Right lobe of liver (tissue), 6 donors: ENCODE measurements around the gene CCDC33. TPM values are rescaled to one million over a fixed set of nuclear protein-coding genes. Genes with fewer than 3 reads are reported as not detected.

Experiments
- ATAC-seq, 4 donors: fragments of 200-7000 bp; cut with Tn5 transposase; one replicate each; pipeline ENCODE4 v1.9.1; 2020; ENCODE audit warnings: mild to moderate bottlenecking in 4 of 4, moderate library complexity in 4 of 4
- DNase-seq, 3 donors: peaks; one replicate each; pipeline ENCODE4 v3.0.0-alpha.2; 2020
- H3K27ac ChIP-seq, 3 donors: fragments of 200-600 bp; one replicate each; pipeline ENCODE4 v1.8.0; 2022
- H3K27me3 ChIP-seq, 2 donors: fragments of 200-600 bp; one replicate each; pipeline ENCODE4 v1.8.0; 2022
- H3K36me3 ChIP-seq, 4 donors: fragments of 200-600 bp; sonication (generic) in 1 of 4; one replicate each; pipeline versions ENCODE4 v1.5.1 to v1.8.0; 2017 to 2022; ENCODE audit warnings: control low read depth in 1 of 4
- H3K4me1 ChIP-seq, 4 donors: fragments of 200-600 bp; sonication (generic) in 1 of 4; one replicate each; pipeline versions ENCODE4 v1.5.1 to v1.8.0; 2017 to 2022; ENCODE audit warnings: control low read depth in 1 of 4
- H3K4me3 ChIP-seq, 3 donors: fragments of 200-600 bp; one replicate each; pipeline ENCODE4 v1.8.0; 2022
- H3K9me3 ChIP-seq, 4 donors: fragments of 200-600 bp; sonication (generic) in 1 of 4; one replicate each; pipeline versions ENCODE4 v1.5.1 to v1.8.0; 2017 to 2022; ENCODE audit warnings: control low read depth in 1 of 4
- CTCF ChIP-seq, 4 donors: fragments of 200-600 bp in 3 of 4; fragments of 450-650 bp in 1 of 4; IDR thresholded peaks; one replicate each; pipeline versions ENCODE4 v1.5.1 to v1.8.0; 2016 to 2022; ENCODE audit warnings: antibody characterized with exemption in 4 of 4, mild to moderate bottlenecking in 2 of 4
- POLR2A ChIP-seq: fragments of 450-650 bp; IDR thresholded peaks from one replicate; pipeline ENCODE4 v1.6.1; 2017; ENCODE audit warnings: antibody characterized with exemption, mild to moderate bottlenecking
- WGBS: methylation state at CpG from one replicate; pipeline ENCODE4 v1.1.6; 2018; ENCODE audit warnings: low coverage, low lambda C conversion rate; ENCODE audit not compliant: insufficient coverage; ENCODE audit errors: missing lambda C conversion rate; 5-methylcytosine and 5-hydroxymethylcytosine counted together
- intact Hi-C, 2 donors: fragments of 100-400 bp; cut with DNase I; formaldehyde crosslinking; loops; one replicate each; pipeline versions ENCODE4 v1.11.2 to v1.14.1; 2022
- total RNA-seq, 6 experiments: library from RNA; depleted of rRNA in 2 of 6; stranded (reverse); fragments of >200 nt in 2 of 6; fragmentation: NEBNext Ultra II Directional in 3 of 6; extraction: Animal tissue kit (Norgen Biotek cat#: 25700) in 3 of 6; gene quantifications; one replicate each; pipeline versions ENCODE4 v1.1.0 to v1.2.4, GENCODE V29; 2016 to 2023
- donor health status: DM: no; HTN: yes; CAD: no.
- donor health status: DM: no; HTN: no; CAD: no.
- donor health status: DM: no; HTN: no; CAD: no.
- donor health status: DM: no; HTN: yes; CAD: no.
- donor health status: DM: no; HTN: yes; CAD: no.

The CCDC33 gene
- total RNA-seq, 6 experiments from 2014 or later, result not detected

- Histone ChIP-seq H3K36me3 (no peaks in the 10 kb centered on the region), H3K4me3 (no peak overlapping the region), H3K4me1 (peaks cover 0 to 17% (median 4%) of the 10 kb centered on the region in 4 donors), H3K27ac (no peak overlapping the region), H3K9me3 (no peaks in the 10 kb centered on the region), H3K27me3 (no peaks in the 10 kb centered on the region)
- ATAC-seq (no peak), DNase-seq (peak in 1 of 3 donors; percentile 39)
- intact Hi-C loops, result loop anchor here (5.0 to 10.0 kb wide), 3 partner anchors 115 to 258 kb away; partner anchors contain the start of gene CLK3 (in 1 of the 2)
- 90% methylated on average over 2 of the region's 6 CpGs for WGBS
- TF ChIP-seq POLR2A (no peak), CTCF (IDR thresholded peaks at IDR 0.05) (no peak)
These were observed 140.9 kb downstream of the CCDC33 start for GRCh38 chr15:74376825-74377581.

GRCh38 chr15:74377831-74378766, 142.0 kb downstream of the CCDC33 start:
- H3K9me3 ChIP-seq, result no peaks in the 10 kb centered on the region
- H3K27me3 ChIP-seq, result no peaks in the 10 kb centered on the region
- H3K4me1 ChIP-seq, result peaks cover 0 to 17% (median 4%) of the 10 kb centered on the region in 4 donors
- DNase-seq, result peak in 1 of 3 donors; percentile 43
- ATAC-seq, result no peak
- intact Hi-C loops, result loop anchor here (5.0 to 10.0 kb wide), 3 partner anchors 114 to 257 kb away; partner anchors contain the start of gene CLK3 (in 1 of the 2)
- H3K36me3 ChIP-seq, result no peaks in the 10 kb centered on the region
- TF ChIP-seq POLR2A (no peak), CTCF (IDR thresholded peaks at IDR 0.05) (no peak)
- 71% methylated on average over 8 of the region's 15 CpGs for WGBS
- no peak overlapping the region for H3K4me3 ChIP-seq
- no peak overlapping the region for H3K27ac ChIP-seq

- Histone ChIP-seq H3K9me3 (no peaks in the 10 kb centered on the region), H3K36me3 (no peaks in the 10 kb centered on the region), H3K27me3 (no peaks in the 10 kb centered on the region), H3K27ac (no peak overlapping the region), H3K4me1 (peaks cover 0 to 15% (median 4%) of the 10 kb centered on the region in 4 donors), H3K4me3 (no peak overlapping the region)
- 47% methylated on average over 8 of the region's 9 CpGs for WGBS
- TF ChIP-seq POLR2A, result no peak
- no peak for TF ChIP-seq CTCF (IDR thresholded peaks at IDR 0.05)
- intact Hi-C loops, result loop anchor here (5.0 to 10.0 kb wide), 3 partner anchors 113 to 256 kb away; partner anchors contain the start of gene CLK3 (in 1 of the 2)
- ATAC-seq (no peak), DNase-seq (peak in 1 of 3 donors; percentile 30)
These were observed 142.7 kb downstream of the CCDC33 start for GRCh38 chr15:74378848-74379247.

- intact Hi-C loops, result loop anchor here (5.0 to 10.0 kb wide), 2 partner anchors 57 to 104 kb away; no protein-coding TSS in a partner anchor
- 66% methylated on average over 9 of the region's 12 CpGs for WGBS
- H3K27me3 ChIP-seq, result no peaks in the 10 kb centered on the region
- no peak overlapping the region for H3K4me3 ChIP-seq
- TF ChIP-seq CTCF (IDR thresholded peaks at IDR 0.05), result no peak
- ATAC-seq (no peak), DNase-seq (peak in 1 of 3 donors; percentile 27)
- H3K9me3 ChIP-seq, result no peaks in the 10 kb centered on the region
- no peaks in the 10 kb centered on the region for H3K4me1 ChIP-seq
- no peak overlapping the region for H3K27ac ChIP-seq
- H3K36me3 ChIP-seq, result no peaks in the 10 kb centered on the region
These were observed 144.4 kb downstream of the CCDC33 start for GRCh38 chr15:74380361-74381189.
